Endothelial cell of umbilical vein (primary cell): ENCODE results near the gene SORCS2. TPM values are rescaled to one million over a fixed set of nuclear protein-coding genes. Genes with fewer than 3 reads are reported as not detected.

ENCODE experiments used
- BruUV-seq: library from RNA; stranded (reverse); fragments of 400-500 nt; replicated peaks from 2 replicates; lab custom pipeline; 2021; lab: Mats Ljungman, UMichigan
- CTCF ChIA-PET: fragments of 300-600, 350-600 bp; sonication (Branson Sonifier 250); formaldehyde crosslinking; loops from one replicate; lab custom pipeline; 2021; ENCODE audit warnings: antibody characterized with exemption, inconsistent platforms; lab: Charles Lee
- POLR2A ChIA-PET: fragments of 300-600, 350-600 bp; sonication (Branson Sonifier 250); formaldehyde crosslinking; loops from one replicate; lab custom pipeline; 2021; ENCODE audit warnings: antibody characterized with exemption, inconsistent platforms; lab: Charles Lee
- DNase-seq: peaks from one replicate; pipeline ENCODE4 v3.0.0-alpha.2; 2011; ENCODE audit warnings: low read depth, low spot score
- FAIRE-seq: peaks from 2 replicates; lab custom pipeline; 2011; peaks lifted over from hg19 to GRCh38; lab: Jason Lieb, UNC
- H2AFZ ChIP-seq: 2 replicates; pipeline ENCODE4 v1.6.0; 2012; ENCODE audit warnings: low read depth, low read length, control low read depth, inconsistent platforms
- H3K27ac ChIP-seq: 2 replicates; pipeline ENCODE4 v1.5.1; 2011; ENCODE audit warnings: low read depth, mild to moderate bottlenecking, control low read depth, low read length, moderate library complexity; ENCODE audit not compliant: insufficient read depth
- H3K27me3 ChIP-seq, 2 experiments: 2 replicates each; pipeline versions ENCODE4 v1.6.0 to v1.6.1; 2011; ENCODE audit warnings: low read length in 2 of 2, mixed read lengths in 1 of 2; ENCODE audit not compliant: control insufficient read depth in 2 of 2, insufficient read depth in 2 of 2
- H3K36me3 ChIP-seq, 2 experiments: 2 replicates in 1 of 2; 3 replicates in 1 of 2; pipeline ENCODE4 v1.5.1; 2011; ENCODE audit warnings: low read length in 2 of 2, mild to moderate bottlenecking in 1 of 2, moderate library complexity in 1 of 2; ENCODE audit not compliant: control insufficient read depth in 2 of 2, insufficient read depth in 2 of 2; ENCODE audit errors: extremely low read depth in 1 of 2
- H3K4me1 ChIP-seq: 3 replicates; pipeline ENCODE4 v1.5.1; 2011; ENCODE audit warnings: mild to moderate bottlenecking, low read length; ENCODE audit not compliant: control insufficient read depth, insufficient read depth; ENCODE audit errors: extremely low read depth
- H3K4me2 ChIP-seq: 2 replicates; pipeline ENCODE4 v1.6.1; 2011; ENCODE audit warnings: low read length, control low read depth, mixed read lengths; ENCODE audit not compliant: insufficient read depth
- H3K4me3 ChIP-seq, 3 experiments: fragments of 200-600 bp in 1 of 3; sonication (generic), shearing (Covaris generic) in 1 of 3; replicated peaks in 1 of 3; 2 replicates each; pipeline ENCODE4 v1.5.1; 2011 to 2016; ENCODE audit warnings: control low read depth in 3 of 3, low read length in 3 of 3, mild to moderate bottlenecking in 2 of 3, inconsistent platforms in 1 of 3, low read depth in 1 of 3, moderate library complexity in 1 of 3; ENCODE audit not compliant: insufficient read depth in 1 of 3
- H3K79me2 ChIP-seq: 2 replicates; pipeline ENCODE4 v1.6.0; 2012; ENCODE audit warnings: low read length, inconsistent platforms; ENCODE audit not compliant: control insufficient read depth, insufficient read depth
- H3K9ac ChIP-seq: replicated peaks from 2 replicates; pipeline ENCODE3; 2011; ENCODE audit warnings: low read length, control low read depth; ENCODE audit not compliant: insufficient read depth; ENCODE audit errors: extremely low read depth
- H3K9me1 ChIP-seq: replicated peaks from 3 replicates; pipeline ENCODE4 v1.6.0; 2011; ENCODE audit warnings: mild to moderate bottlenecking, low read length; ENCODE audit not compliant: control insufficient read depth, insufficient read depth; ENCODE audit errors: extremely low read depth
- H3K9me3 ChIP-seq: replicated peaks from 2 replicates; pipeline ENCODE4 v1.5.1; 2012; ENCODE audit warnings: low read length, inconsistent platforms; ENCODE audit not compliant: control insufficient read depth, insufficient read depth
- H4K20me1 ChIP-seq: replicated peaks from 2 replicates; pipeline ENCODE3; 2011; ENCODE audit warnings: mild to moderate bottlenecking, low read length; ENCODE audit not compliant: control insufficient read depth, insufficient read depth; ENCODE audit errors: extremely low read depth
- CTCF ChIP-seq, 2 donors: IDR thresholded peaks; 1 replicate in 1 of 2; 2 replicates in 1 of 2; pipeline ENCODE4 v1.5.1; 2011; ENCODE audit warnings: low read length in 2 of 2, mild to moderate bottlenecking in 2 of 2, moderate library complexity in 2 of 2, control low read depth in 1 of 2, inconsistent platforms in 1 of 2, low read depth in 1 of 2; ENCODE audit not compliant: insufficient read depth in 1 of 2; ENCODE audit errors: extremely low read depth in 1 of 2
- EZH2 ChIP-seq: IDR thresholded peaks from 2 replicates; pipeline ENCODE4 v1.6.1; 2012; ENCODE audit warnings: borderline replicate concordance, low read depth, mild to moderate bottlenecking, moderate library complexity, low read length, inconsistent platforms; ENCODE audit not compliant: severe bottlenecking
- FOS ChIP-seq: IDR thresholded peaks from 2 replicates; pipeline ENCODE4 v1.6.1; 2011; ENCODE audit warnings: mild to moderate bottlenecking, low read length, moderate library complexity, borderline replicate concordance; ENCODE audit not compliant: insufficient read depth
- GATA2 ChIP-seq: IDR thresholded peaks from 2 replicates; pipeline ENCODE4 v1.7.0; 2011; ENCODE audit warnings: low read depth, mild to moderate bottlenecking, moderate library complexity, mixed read lengths, low read length; ENCODE audit not compliant: insufficient read length, insufficient read depth
- JUN ChIP-seq: IDR thresholded peaks from 2 replicates; pipeline ENCODE4 v1.6.1; 2011; ENCODE audit warnings: borderline replicate concordance, low read depth; ENCODE audit not compliant: insufficient read length, insufficient read depth
- MAX ChIP-seq: IDR thresholded peaks from 2 replicates; pipeline ENCODE4 v1.6.1; 2011; ENCODE audit not compliant: insufficient read depth, insufficient read length
- MYC ChIP-seq: IDR thresholded peaks from one replicate; pipeline ENCODE4 v1.6.1; 2011; ENCODE audit warnings: mild to moderate bottlenecking, low read depth, low read length
- POLR2A ChIP-seq: IDR thresholded peaks from 2 replicates; pipeline ENCODE4 v1.6.1; 2012; ENCODE audit warnings: low read depth, mild to moderate bottlenecking, control low read depth, low read length
- POLR2AphosphoS5 ChIP-seq: IDR thresholded peaks from 2 replicates; pipeline ENCODE4 v1.6.1; 2012; ENCODE audit warnings: low read depth, mild to moderate bottlenecking, control low read depth, low read length, moderate library complexity; ENCODE audit not compliant: insufficient read depth
- dilution Hi-C: fragments of 300-500 bp; cut with MboI; formaldehyde crosslinking; loops from one replicate; pipeline ENCODE4 v1.15.0; 2019; ENCODE audit warnings: low sequenced_read_pairs; ENCODE audit not compliant: extremely low pct_ligation_motif_present
- intact Hi-C: fragments of 100-400 bp; cut with micrococcal nuclease; formaldehyde crosslinking; loops from one replicate; pipeline ENCODE4 v1.10.0; 2022
- polyA plus RNA-seq, 4 experiments: library from polyadenylated mRNA; depleted of rRNA in 3 of 4; stranded (reverse) in 3 of 4; unstranded in 1 of 4; fragments of >200 nt; gene quantifications; 2 replicates each; pipeline versions ENCODE4 v1.2.1 to v1.2.3, GENCODE V29; 2011 to 2012; ENCODE audit warnings: missing spikeins in 1 of 4
- total RNA-seq: library from RNA; stranded (reverse); gene quantifications from 2 replicates; pipeline ENCODE4 v1.2.3, GENCODE V29; 2021

Gene SORCS2
- total and polyA plus RNA-seq, 2 donors (not counting 3 experiments of a cell fraction or from before 2014, with no cell fraction given): not detected

GRCh38 chr4:7403001-7403400, 210.7 kb downstream of the SORCS2 start:
- Histone ChIP-seq H3K4me2 (no peak overlapping the region), H3K9ac (no peak overlapping the region), H3K4me3 (no peak overlapping the region), H3K4me1 (no peaks in the 10 kb centered on the region), H3K27me3 (no peaks in the 10 kb centered on the region), H3K9me1 (no peaks in the 10 kb centered on the region), H3K27ac (no peak overlapping the region), H4K20me1 (no peaks in the 10 kb centered on the region), H3K79me2 (no peaks in the 10 kb centered on the region), H2AFZ (no peak overlapping the region), H3K36me3 (no peaks in the 10 kb centered on the region), H3K9me3 (no peaks in the 10 kb centered on the region)
- intact Hi-C loops: no loop called here
- BruUV-seq: no TSS peak
- ChIA-PET POLR2A (no interaction called here), CTCF (no interaction called here)
- dilution Hi-C loops: no loop called here
- no peak for FAIRE-seq
- no peak for TF ChIP-seq GATA2
- TF ChIP-seq FOS: no peak
- no peak for TF ChIP-seq POLR2AphosphoS5
- no peak for TF ChIP-seq POLR2A
- no peak for TF ChIP-seq JUN
- no peak for TF ChIP-seq EZH2
- TF ChIP-seq MAX: no peak
- TF ChIP-seq MYC: no peak
- no peak for TF ChIP-seq CTCF (IDR thresholded peaks at IDR 0.05; ENCODE audit: extremely low read depth in 1 of 2, insufficient read depth in 1 of 2, low read depth in 1 of 2, low read length in 2 of 2)
- DNase-seq: no peak
